ENCODE measurements around the gene IL12A. TPM values are rescaled to one million over a fixed set of nuclear protein-coding genes. Genes with fewer than 3 reads are reported as not detected.

The IL12A gene
- total RNA-seq, 1 donor from 2014 or later = 2.9 TPM

DNA sequence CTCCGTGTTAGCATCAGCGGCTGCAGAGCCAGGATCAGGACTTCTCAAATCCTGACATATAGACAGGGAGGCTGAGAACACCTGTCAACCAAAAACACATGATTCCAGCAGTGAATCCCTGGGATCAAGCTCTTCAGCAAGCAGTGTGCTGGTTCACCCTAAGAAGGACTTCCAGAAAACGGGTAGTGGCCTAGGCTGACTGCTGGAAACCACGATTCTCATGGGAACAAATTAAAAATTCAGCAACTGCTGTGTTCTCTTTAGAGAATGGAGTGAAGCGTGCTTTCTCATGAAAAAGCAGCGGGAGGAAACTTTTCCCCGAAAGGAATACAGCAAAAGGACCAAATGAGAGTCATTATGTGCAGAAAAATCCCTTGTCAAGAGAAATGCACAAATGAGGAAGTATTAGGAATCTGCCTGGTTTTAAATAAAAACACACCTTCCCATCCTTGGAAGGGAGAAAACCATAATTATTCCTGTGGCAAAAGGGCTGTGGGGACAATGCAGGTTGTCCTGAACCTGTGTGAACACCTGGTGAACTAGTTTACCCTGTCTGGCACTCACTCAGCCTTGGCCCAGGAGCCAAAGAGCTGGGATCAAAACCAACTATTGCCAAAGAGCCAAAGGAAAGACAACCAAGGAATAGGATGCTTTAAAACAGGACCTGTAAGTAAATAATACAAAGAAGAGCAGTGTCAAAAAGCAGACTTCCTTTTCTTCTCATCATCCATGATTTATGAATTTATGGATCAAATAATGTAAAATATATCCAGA, 13.4 kb downstream of the IL12A start:
- DNase-seq (ENCODE audit: low read depth) (no peak), FAIRE-seq (no peak)
- Histone ChIP-seq H3K27me3 (ENCODE audit: insufficient read depth, low read length) (no peaks in the 10 kb centered on the region), H3K9ac (ENCODE audit: low read length) (no peak overlapping the region), H3K4me1 (ENCODE audit: insufficient read depth, low read length) (no peaks in the 10 kb centered on the region), H3K4me3 (ENCODE audit: insufficient read depth, low read depth, low read length) (no peak overlapping the region), H3K27ac (ENCODE audit: low read depth, low read length) (no peak overlapping the region), H3K9me3 (ENCODE audit: insufficient read depth, low read depth, low read length) (no peaks in the 10 kb centered on the region), H3K4me2 (ENCODE audit: low read length) (no peak overlapping the region), H2AFZ (ENCODE audit: low read depth, low read length) (no peak overlapping the region), H4K20me1 (ENCODE audit: insufficient read depth, low read length) (no peaks in the 10 kb centered on the region), H3K79me2 (ENCODE audit: insufficient read depth, low read length) (no peaks in the 10 kb centered on the region), H3K36me3 (ENCODE audit: insufficient read depth, low read length) (no peaks in the 10 kb centered on the region)
- TF ChIP-seq CTCF (IDR thresholded peaks at IDR 0.05; ENCODE audit: insufficient read depth, low read depth, low read length) (no peak), EZH2 (IDR thresholded peaks at IDR 0.05; ENCODE audit: insufficient read depth, low read length) (no peak)
- Mint-ChIP-seq H3K27me3 (ENCODE audit: low read depth, unreplicated experiment) (no peaks in the 10 kb centered on the region), H3K4me1 (ENCODE audit: low read depth, unreplicated experiment) (peaks cover 4% of the 10 kb centered on the region), H3K9me3 (ENCODE audit: unreplicated experiment) (no peaks in the 10 kb centered on the region), H3K36me3 (ENCODE audit: low read depth, unreplicated experiment) (no peaks in the 10 kb centered on the region), H3K4me3 (ENCODE audit: unreplicated experiment) (no peak overlapping the region), H3K27ac (ENCODE audit: unreplicated experiment) (no peak overlapping the region)

DNA sequence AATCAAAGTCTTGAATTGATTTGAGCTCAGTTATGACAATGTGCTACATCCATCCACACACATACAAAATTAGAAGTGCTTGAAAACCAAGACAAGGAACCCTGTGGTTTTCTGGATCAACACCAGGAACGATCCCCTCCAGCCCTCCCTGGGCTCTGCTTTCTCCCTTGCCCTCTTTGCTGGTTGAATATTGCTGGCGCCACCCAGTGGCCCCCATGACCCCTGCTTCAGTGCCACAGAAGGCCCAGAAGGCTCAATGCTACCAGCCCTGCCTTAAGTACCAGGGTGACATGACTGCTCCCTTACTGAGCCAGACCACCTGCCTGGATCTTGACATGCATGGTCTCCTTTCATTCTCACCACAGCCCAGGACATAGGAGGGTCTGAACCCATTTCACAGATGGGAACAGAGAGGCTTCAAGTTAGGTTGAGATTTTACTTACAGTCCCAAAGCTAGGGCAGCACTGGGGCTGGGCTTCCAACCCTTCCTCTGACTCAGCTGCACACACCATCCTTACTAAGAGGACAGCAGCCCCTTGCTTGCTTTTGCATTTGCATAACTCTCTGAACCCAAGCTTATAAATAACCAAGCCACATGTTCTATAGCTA, 15.0 kb downstream of the IL12A start:
- FAIRE-seq (no peak), DNase-seq (ENCODE audit: low read depth) (peak; percentile 13)
- Histone ChIP-seq H3K4me2 (ENCODE audit: low read length) (no peak overlapping the region), H3K4me1 (ENCODE audit: insufficient read depth, low read length) (no peaks in the 10 kb centered on the region), H3K9ac (ENCODE audit: low read length) (no peak overlapping the region), H3K4me3 (ENCODE audit: insufficient read depth, low read depth, low read length) (no peak overlapping the region), H4K20me1 (ENCODE audit: insufficient read depth, low read length) (no peaks in the 10 kb centered on the region), H3K79me2 (ENCODE audit: insufficient read depth, low read length) (no peaks in the 10 kb centered on the region), H3K36me3 (ENCODE audit: insufficient read depth, low read length) (no peaks in the 10 kb centered on the region), H3K27ac (ENCODE audit: low read depth, low read length) (no peak overlapping the region), H3K9me3 (ENCODE audit: insufficient read depth, low read depth, low read length) (no peaks in the 10 kb centered on the region), H3K27me3 (ENCODE audit: insufficient read depth, low read length) (no peaks in the 10 kb centered on the region), H2AFZ (ENCODE audit: low read depth, low read length) (no peak overlapping the region)
- Mint-ChIP-seq H3K4me1 (ENCODE audit: low read depth, unreplicated experiment) (peaks cover 4% of the 10 kb centered on the region), H3K27me3 (ENCODE audit: low read depth, unreplicated experiment) (no peaks in the 10 kb centered on the region), H3K27ac (ENCODE audit: unreplicated experiment) (no peak overlapping the region), H3K4me3 (ENCODE audit: unreplicated experiment) (no peak overlapping the region), H3K9me3 (ENCODE audit: unreplicated experiment) (no peaks in the 10 kb centered on the region), H3K36me3 (ENCODE audit: low read depth, unreplicated experiment) (no peaks in the 10 kb centered on the region)
- TF ChIP-seq CTCF (IDR thresholded peaks at IDR 0.05; ENCODE audit: insufficient read depth, low read depth, low read length) (peak; percentile 41), EZH2 (IDR thresholded peaks at IDR 0.05; ENCODE audit: insufficient read depth, low read length) (no peak)

DNA sequence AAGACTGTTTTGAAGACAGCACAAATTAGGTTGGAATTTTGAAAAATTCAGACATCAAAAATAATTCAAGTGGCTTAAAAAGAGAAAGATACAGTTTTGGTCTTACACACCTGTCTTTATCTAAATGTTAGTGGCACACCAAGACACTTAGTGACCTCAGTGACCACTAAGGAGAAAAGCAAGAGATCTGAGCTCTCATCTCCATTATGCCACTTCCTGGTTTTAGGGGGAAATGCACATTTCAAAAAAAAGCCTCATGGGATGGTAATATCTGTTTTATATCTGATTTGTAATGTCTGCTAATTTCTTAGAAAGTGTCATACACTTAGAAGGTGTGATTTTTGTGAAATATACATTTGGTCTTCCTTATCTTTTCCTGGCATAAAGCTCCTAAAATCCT, 16.4 kb downstream of the IL12A start:
- H3K9ac ChIP-seq (ENCODE audit: low read length) = no peak overlapping the region
- TF ChIP-seq CTCF (IDR thresholded peaks at IDR 0.05; ENCODE audit: insufficient read depth, low read depth, low read length) (no peak), EZH2 (IDR thresholded peaks at IDR 0.05; ENCODE audit: insufficient read depth, low read length) (no peak)
- DNase-seq (ENCODE audit: low read depth) (no peak), FAIRE-seq (no peak)
- H3K4me3 Mint-ChIP-seq (ENCODE audit: unreplicated experiment) = no peak overlapping the region
- no peak overlapping the region for H3K27ac Mint-ChIP-seq (ENCODE audit: unreplicated experiment)
- H3K79me2 ChIP-seq (ENCODE audit: insufficient read depth, low read length) = no peaks in the 10 kb centered on the region
- no peaks in the 10 kb centered on the region for H3K9me3 ChIP-seq (ENCODE audit: insufficient read depth, low read depth, low read length)
- H3K4me1 ChIP-seq (ENCODE audit: insufficient read depth, low read length) = no peaks in the 10 kb centered on the region
- H2AFZ ChIP-seq (ENCODE audit: low read depth, low read length) = no peak overlapping the region
- H3K4me1 Mint-ChIP-seq (ENCODE audit: low read depth, unreplicated experiment) = peaks cover 4% of the 10 kb centered on the region
- no peaks in the 10 kb centered on the region for H3K36me3 ChIP-seq (ENCODE audit: insufficient read depth, low read length)
- H4K20me1 ChIP-seq (ENCODE audit: insufficient read depth, low read length) = no peaks in the 10 kb centered on the region
- H3K4me2 ChIP-seq (ENCODE audit: low read length) = no peak overlapping the region
- no peaks in the 10 kb centered on the region for H3K9me3 Mint-ChIP-seq (ENCODE audit: unreplicated experiment)
- no peak overlapping the region for H3K4me3 ChIP-seq (ENCODE audit: insufficient read depth, low read depth, low read length)
- H3K27ac ChIP-seq (ENCODE audit: low read depth, low read length) = no peak overlapping the region
- H3K27me3 Mint-ChIP-seq (ENCODE audit: low read depth, unreplicated experiment) = no peaks in the 10 kb centered on the region
- no peaks in the 10 kb centered on the region for H3K36me3 Mint-ChIP-seq (ENCODE audit: low read depth, unreplicated experiment)
- no peaks in the 10 kb centered on the region for H3K27me3 ChIP-seq (ENCODE audit: insufficient read depth, low read length)
